GM10248 (cell line): Measurements from ENCODE around the gene GCLC.

Experiments
- CTCF ChIA-PET: fragments of 300-600 bp; sonication (Branson Sonifier 250); formaldehyde crosslinking; extraction: SDS; loops from one replicate; lab custom pipeline; 2021; ENCODE audit warnings: antibody characterized with exemption; lab: Yijun Ruan, JAX
- POLR2A ChIA-PET: fragments of 350-650 bp; sonication (Branson Sonifier 250); formaldehyde crosslinking; extraction: SDS; loops from one replicate; lab custom pipeline; 2020; ENCODE audit warnings: antibody characterized with exemption; lab: Yijun Ruan, JAX
- DNase-seq: peaks from one replicate; pipeline ENCODE4 v3.0.0; 2012; ENCODE audit errors: extremely low spot score
- CTCF ChIP-seq: IDR thresholded peaks from 2 replicates; pipeline ENCODE4 v1.5.1; 2012; ENCODE audit warnings: mild to moderate bottlenecking, low read depth; ENCODE audit errors: extremely low read depth, missing control alignments, control extremely low read depth

Gene GCLC

GRCh38 chr6:53518862-53519261 is 26.0 kb downstream of the GCLC start:
- no peak for TF ChIP-seq CTCF
- POLR2A ChIA-PET = no interaction called here
- CTCF ChIA-PET = no interaction called here
- DNase-seq = no peak

DNA sequence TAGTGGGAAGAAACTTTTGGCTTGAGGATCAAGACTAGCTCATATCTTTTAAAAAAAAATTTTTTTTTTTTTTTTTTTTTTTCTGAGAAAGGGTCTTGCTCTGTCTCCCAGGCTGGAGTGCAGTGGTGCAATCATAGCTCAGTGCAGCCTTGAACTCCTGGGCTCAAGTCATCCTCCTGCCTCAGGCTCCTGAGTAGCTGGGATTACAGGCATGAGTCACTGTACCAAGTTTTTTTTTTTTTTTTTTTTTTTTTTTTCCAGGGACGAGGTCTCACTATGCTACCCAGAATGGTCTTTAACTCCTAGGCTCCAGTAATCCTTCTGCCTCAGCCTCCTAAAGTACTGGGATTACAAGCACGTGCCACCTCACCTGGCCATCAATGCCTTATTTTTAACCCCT is 27.9 kb downstream of the GCLC start:
- POLR2A ChIA-PET = no interaction called here
- CTCF ChIA-PET = interaction anchor here (1.0 to 1.2 kb wide), 6 partner anchors 11 to 209 kb away, joined by 3 to 7 read pairs (median 4); partner anchors contain the start of gene GCLC
- TF ChIP-seq CTCF = no peak
- no peak for DNase-seq

- no peak for TF ChIP-seq CTCF
- CTCF ChIA-PET = interaction anchor here (1.2 to 1.5 kb wide), 2 partner anchors 10 to 29 kb away, joined by 3 to 9 read pairs; no protein-coding TSS in a partner anchor
- no peak for DNase-seq
- POLR2A ChIA-PET = no interaction called here
These were observed 30.2 kb downstream of the GCLC start for GRCh38 chr6:53514677-53515076.

GRCh38 chr6:53513519-53513966 is 31.4 kb downstream of the GCLC start:
- DNase-seq = no peak
- ChIA-PET POLR2A (no interaction called here), CTCF (interaction anchor here (0.7 to 1.6 kb wide), 4 partner anchors 8 to 30 kb away, joined by 3 to 9 read pairs (median 4); no protein-coding TSS in a partner anchor)
- no peak for TF ChIP-seq CTCF

DNA sequence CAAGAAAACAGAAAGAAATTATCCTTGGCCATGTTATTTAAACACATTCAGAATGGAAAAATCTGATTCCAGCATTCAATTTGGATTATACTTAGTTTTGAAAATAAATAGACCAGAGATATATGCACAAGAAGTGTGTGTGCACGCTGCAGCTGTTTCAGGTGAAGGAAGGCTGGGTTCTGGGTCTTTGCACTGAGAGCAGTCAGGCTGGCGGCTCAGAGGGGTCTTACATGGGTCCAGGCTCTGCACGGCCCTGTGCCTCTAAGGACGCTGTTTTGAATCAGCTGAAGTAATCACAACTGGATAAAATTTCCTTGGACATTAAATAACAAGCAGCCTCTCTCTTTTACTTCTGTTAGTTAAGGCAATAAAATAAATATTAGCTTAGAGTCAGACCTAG is 31.8 kb downstream of the GCLC start:
- no peak for TF ChIP-seq CTCF
- DNase-seq = no peak
- ChIA-PET CTCF (interaction anchor here (0.8 to 1.6 kb wide), 4 partner anchors 9 to 29 kb away, joined by 3 to 9 read pairs (median 4); no protein-coding TSS in a partner anchor), POLR2A (no interaction called here)

- CTCF ChIA-PET = interaction anchor here (0.8 to 1.2 kb wide), 2 partner anchors 8 to 29 kb away, joined by 3 to 4 read pairs; no protein-coding TSS in a partner anchor
- no peak for DNase-seq
- POLR2A ChIA-PET = no interaction called here
These were observed 32.3 kb downstream of the GCLC start for GRCh38 chr6:53512626-53513025.

More at GRCh38 chr6:53512626-53513025, 32.3 kb downstream of the GCLC start:
- no peak for TF ChIP-seq CTCF
